Stimulated activated CD8-positive, alpha-beta memory T cell treated with anti-CD3 and anti-CD28 coated beads, Interleukin-15, amount 100 ng/mL, for 48 hours (primary cell): ENCODE measurements around the gene UNC5C.

ENCODE experiments used
- DNase-seq, 2 donors: peaks; one replicate each; pipeline ENCODE4 v3.0.0-alpha.2; 2020; ENCODE audit warnings: low read depth in 2 of 2

UNC5C gene

GRCh38 chr4:95348418-95348817 is 200.4 kb downstream of the UNC5C start:
- DNase-seq: no peak

GRCh38 chr4:95343235-95343634 is 205.5 kb downstream of the UNC5C start:
- no peak for DNase-seq

DNA sequence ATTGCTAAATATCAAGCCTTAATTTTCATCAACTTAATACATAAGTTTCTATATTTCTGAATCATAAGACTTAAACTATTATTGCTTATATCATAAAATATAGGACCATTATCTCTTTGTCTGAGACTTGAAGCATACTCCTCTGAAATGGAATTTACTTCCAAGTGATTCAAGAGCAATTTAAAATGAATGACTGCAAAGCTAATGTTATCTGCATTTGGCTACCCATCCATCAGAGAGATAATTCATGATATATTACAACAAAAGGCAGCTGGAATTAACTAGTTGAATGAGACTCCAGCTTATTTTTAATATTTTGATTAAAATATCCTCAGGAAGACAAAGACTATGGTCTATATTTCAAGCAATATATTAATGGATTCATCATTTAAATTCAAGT is 208.6 kb downstream of the UNC5C start:
- no peak for DNase-seq

DNA sequence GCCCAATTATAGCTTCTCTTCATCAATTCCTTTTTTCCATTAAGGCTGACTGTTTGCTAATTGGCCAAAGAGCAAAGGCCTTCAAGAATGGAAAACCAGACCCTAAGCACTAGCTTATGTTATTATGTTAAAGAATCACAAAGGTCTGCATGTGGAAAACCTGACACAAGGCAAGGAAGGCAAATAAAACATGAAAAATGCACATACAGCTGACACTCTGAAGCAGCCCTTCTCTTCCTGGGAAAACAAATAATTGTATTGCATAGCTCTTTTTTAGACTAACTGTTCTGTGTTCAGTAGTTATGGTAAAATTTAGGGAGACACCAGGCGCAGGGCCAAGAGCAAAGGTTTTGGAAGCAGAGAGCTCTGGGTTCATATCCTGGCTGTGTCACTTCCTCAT is 223.1 kb downstream of the UNC5C start:
- DNase-seq: no peak

GRCh38 chr4:95319169-95319568 is 229.6 kb downstream of the UNC5C start:
- no peak for DNase-seq

GRCh38 chr4:95318483-95318882 is 230.3 kb downstream of the UNC5C start:
- DNase-seq: no peak

- DNase-seq: no peak
These were observed 230.7 kb downstream of the UNC5C start for GRCh38 chr4:95318044-95318443.

DNA sequence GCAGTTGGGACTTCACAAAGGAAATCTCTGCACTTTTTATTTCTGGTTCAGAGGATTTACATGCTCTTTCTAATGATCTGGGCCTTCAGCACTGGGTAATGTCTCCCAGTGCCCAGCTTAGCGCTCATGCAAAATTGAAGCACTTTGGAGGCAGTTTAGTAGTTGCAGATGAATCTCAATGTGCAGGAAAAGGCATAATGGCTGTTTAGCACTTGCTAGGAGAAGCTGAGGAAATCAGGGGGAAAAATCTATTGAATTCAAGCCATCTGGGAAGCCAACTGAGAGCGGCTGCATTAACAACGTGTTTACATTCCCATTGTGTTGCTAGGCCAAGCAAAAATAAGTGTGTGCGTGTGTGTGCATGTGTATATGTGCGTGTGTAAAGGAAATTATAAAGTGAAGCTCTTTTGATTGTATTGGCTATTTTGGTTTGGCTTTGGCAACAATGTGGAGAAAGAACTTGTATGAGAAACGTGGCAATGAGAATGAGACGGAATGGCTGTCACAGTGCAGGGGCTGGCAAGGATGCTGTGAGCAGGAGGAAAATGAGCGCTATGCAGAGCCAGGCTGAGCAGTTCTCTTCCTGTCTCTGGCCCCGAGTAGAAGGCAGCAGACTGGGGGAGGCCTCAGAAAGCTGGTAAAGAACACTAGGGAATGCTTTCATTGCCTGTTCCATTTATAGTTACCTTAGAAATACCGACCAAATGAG is 231.5 kb downstream of the UNC5C start:
- no peak for DNase-seq

DNA sequence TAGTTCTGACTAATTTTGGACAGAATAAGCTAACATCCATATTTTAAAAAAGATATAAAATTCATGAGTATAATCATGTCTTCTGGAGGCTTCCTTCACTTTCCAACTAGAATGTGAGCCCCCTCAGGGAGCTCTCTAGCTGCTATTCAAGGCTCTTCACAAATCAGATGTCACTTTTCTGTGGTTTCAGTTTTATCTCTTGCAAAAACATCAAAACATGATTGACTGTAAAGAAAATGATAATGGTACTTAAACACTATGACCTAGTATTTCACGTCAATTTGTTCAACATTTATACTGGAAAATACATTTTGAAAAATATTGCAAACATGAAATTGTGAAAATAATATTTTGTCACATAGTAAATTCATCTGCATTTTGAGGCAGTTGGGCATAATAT is 234.2 kb downstream of the UNC5C start:
- no peak for DNase-seq

GRCh38 chr4:95304898-95305297 is 243.9 kb downstream of the UNC5C start:
- DNase-seq: no peak

GRCh38 chr4:95300304-95300703 is 248.5 kb downstream of the UNC5C start:
- no peak for DNase-seq

GRCh38 chr4:95296052-95296451 is 252.7 kb downstream of the UNC5C start:
- DNase-seq: no peak

DNA sequence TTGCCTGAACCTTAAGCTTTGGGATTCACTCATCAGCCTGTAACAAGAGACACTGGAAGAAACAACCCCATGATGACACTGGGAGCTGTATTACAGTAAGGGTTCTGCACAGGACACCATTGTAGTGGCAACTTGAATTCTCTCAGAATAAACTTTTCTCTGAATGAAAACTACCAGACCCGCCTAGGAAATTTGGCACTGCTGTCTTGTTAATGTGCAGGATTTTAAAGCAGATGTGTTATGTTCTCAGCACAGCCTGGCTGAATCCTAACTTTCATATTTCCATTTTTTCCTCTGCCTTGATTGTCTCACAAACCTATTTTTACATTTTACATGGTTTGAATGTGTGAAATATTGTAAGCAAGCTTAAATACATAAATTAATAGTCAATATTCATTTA is 253.6 kb downstream of the UNC5C start:
- no peak for DNase-seq

- DNase-seq: no peak
These were observed 254.5 kb downstream of the UNC5C start for GRCh38 chr4:95294321-95294720.

DNA sequence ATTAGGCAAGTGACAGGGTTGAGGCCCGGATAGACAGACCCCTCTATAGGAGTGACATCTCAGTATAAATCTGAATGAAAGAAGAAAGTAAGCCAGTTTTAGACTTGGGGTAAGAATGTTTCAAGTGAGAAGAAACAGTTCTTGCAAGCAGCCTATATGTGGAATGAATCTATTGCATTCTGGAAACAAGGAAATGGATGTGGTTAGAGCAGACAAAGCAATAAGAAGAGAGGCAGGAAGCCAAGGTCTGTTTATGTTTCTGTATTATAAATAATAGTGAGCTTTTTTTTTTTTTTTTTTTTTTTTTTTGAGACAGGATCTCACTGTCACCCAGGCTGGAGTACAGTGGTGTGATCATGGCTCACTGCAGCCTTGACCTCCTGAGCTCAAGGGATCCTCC is 255.8 kb downstream of the UNC5C start:
- DNase-seq: no peak

- DNase-seq: no peak
These were observed 258.1 kb downstream of the UNC5C start for GRCh38 chr4:95290702-95291101.

GRCh38 chr4:95289028-95289634 is 259.6 kb downstream of the UNC5C start:
- no peak for DNase-seq

DNA sequence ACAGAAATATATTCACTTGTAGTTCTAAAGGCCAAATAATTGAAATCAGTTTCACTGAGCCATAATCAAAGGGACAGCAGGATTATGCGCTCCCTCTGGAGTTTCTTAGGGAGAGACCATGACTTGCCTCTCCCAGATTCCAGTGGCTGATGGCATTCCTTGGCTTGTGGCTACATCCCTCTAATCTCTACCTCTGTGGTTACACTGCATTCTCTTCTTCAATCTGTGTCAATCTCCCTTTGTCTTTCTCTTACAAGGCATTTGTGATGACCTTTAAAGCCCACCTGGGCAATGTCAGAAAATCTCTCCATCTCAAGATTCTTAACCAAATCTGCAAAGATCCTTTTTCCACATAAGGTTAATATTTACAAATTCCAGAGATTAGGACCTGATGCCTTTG is 260.2 kb downstream of the UNC5C start:
- DNase-seq: no peak

DNA sequence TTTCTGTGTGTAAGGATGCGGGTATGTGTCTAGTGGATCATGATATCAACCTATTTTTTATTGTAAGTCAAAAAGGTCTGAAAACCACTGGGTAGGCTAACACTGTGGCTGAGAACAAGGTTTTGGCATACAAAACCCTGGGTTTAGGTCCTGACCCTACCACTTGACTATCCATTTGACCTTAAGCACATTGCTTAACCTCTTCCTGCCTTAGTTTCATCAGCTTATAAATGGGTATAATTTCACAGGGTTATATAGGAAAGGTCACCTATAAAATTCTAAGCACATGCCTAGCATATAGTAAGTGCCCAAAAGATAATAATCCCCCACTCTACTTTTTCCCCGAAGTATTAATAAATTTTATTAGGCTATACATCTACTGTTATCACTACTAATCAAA is 263.0 kb downstream of the UNC5C start:
- DNase-seq: no peak

DNA sequence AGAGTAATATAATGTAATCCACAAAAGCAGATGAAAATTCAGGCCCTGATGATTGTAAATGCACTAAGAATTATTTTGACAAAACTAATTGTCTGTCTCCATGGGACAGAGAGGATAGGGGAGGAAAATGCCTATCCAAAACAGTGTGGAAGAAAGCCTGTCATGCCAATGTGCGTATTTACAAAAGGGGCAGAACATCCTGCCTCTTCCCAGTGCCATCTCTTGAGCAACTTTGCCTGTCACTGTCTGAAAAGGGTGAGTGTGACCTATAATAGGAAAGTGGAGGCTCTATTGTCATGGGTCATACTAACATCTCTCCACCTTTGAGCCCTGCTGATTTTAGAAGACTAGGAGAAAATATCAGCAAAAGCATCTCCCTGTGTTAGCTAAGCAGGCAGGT is 264.1 kb downstream of the UNC5C start:
- DNase-seq: no peak

GRCh38 chr4:95283320-95283719 is 265.5 kb downstream of the UNC5C start:
- DNase-seq: no peak

- no peak for DNase-seq
These were observed 276.0 kb downstream of the UNC5C start for GRCh38 chr4:95272797-95273196.

- no peak for DNase-seq
These were observed 276.7 kb downstream of the UNC5C start for GRCh38 chr4:95272036-95272435.
